Measurements from ENCODE around the gene SLC39A11. TPM values are rescaled to one million over a fixed set of nuclear protein-coding genes. Genes with fewer than 3 reads are reported as not detected.

Gene SLC39A11
- total and polyA plus RNA-seq, 2 of the 13 experiments (the other 11 are each of a cell fraction or from before 2014, with no cell fraction given) = 17.2 to 31.5 TPM

DNA sequence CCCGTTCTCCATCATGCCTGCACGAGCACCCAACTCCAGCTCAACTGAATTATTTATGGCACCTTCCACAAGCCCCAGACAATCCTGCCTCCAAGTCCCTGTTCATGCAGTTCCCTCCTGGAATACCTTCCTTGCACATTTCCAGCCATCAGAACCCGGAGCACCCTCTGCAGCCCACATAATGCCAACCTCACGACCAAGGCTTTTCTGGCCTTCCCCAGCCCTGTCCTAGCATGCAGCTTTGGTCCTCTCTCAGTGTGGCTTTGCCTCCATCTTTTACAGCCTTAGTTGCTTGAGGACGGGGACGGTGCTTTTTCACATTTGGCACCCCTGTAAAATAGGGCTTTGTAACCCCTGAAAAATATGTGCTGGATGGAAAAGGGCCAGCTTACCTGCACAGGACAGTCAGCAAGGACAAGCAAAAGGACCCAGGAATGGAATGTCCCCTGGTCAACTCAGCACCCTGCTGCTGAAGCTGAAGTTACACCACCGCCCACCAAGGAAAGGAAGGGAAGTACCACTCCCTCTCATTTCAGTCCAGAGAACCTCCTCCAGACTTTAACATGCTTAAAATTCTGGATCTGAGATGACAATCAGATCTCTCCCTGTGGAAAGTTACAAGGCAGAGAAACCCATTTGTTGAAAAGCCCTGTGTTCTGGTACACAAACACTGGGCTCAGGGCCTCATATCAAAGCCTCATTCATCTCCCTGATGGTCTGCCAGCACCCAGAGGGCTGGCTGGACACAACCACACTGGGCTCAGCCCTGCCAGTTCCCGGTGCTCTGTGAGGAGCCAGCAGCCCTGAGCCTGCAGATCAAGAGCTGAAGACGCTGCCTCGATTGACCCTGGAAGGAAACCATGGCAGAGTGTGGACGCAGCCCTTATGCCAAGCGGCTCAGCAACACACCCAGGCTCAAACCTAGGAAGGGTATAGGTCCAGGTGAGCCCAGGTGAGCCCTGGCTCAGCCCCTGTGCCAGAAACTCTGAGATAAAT, 2.9 kb downstream of the SLC39A11 start (continued):
- TF ChIP-seq, protein P1, sequence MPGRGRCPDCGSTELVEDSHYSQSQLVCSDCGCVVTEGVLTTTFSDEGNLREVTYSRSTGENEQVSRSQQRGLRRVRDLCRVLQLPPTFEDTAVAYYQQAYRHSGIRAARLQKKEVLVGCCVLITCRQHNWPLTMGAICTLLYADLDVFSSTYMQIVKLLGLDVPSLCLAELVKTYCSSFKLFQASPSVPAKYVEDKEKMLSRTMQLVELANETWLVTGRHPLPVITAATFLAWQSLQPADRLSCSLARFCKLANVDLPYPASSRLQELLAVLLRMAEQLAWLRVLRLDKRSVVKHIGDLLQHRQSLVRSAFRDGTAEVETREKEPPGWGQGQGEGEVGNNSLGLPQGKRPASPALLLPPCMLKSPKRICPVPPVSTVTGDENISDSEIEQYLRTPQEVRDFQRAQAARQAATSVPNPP (CRISPR knock-in tag; IDR thresholded peaks at IDR 0.05) = no peak
- no peak for TF ChIP-seq ZNF841 (CRISPR knock-in tag; IDR thresholded peaks at IDR 0.05; ENCODE audit: borderline replicate concordance)
- no peak for TF ChIP-seq ATAD3A (CRISPR knock-in tag; IDR thresholded peaks at IDR 0.05)
- no peak for TF ChIP-seq GABPA (IDR thresholded peaks at IDR 0.05; ENCODE audit: low read depth, low read length)
- no peak for TF ChIP-seq GABPA (CRISPR knock-in tag; IDR thresholded peaks at IDR 0.05; ENCODE audit: low read depth)
- peak; percentile 17 for TF ChIP-seq U2AF1 (optimal IDR thresholded peaks at IDR 0.05; ENCODE audit: low read depth, low read length)
- TF ChIP-seq ZNF3 (CRISPR knock-in tag; IDR thresholded peaks at IDR 0.05) = no peak
- TF ChIP-seq, protein P2, sequence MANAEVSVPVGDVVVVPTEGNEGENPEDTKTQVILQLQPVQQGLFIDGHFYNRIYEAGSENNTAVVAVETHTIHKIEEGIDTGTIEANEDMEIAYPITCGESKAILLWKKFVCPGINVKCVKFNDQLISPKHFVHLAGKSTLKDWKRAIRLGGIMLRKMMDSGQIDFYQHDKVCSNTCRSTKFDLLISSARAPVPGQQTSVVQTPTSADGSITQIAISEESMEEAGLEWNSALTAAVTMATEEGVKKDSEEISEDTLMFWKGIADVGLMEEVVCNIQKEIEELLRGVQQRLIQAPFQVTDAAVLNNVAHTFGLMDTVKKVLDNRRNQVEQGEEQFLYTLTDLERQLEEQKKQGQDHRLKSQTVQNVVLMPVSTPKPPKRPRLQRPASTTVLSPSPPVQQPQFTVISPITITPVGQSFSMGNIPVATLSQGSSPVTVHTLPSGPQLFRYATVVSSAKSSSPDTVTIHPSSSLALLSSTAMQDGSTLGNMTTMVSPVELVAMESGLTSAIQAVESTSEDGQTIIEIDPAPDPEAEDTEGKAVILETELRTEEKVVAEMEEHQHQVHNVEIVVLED (CRISPR knock-in tag; IDR thresholded peaks at IDR 0.05; ENCODE audit: borderline replicate concordance) = 0 out of 2 replicates have a peak, but pooled peaks have one; percentile 14
- TF ChIP-seq, protein P3, sequence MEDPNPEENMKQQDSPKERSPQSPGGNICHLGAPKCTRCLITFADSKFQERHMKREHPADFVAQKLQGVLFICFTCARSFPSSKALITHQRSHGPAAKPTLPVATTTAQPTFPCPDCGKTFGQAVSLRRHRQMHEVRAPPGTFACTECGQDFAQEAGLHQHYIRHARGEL (CRISPR knock-in tag; IDR thresholded peaks at IDR 0.05) = no peak
- TF ChIP-seq, protein P4, sequence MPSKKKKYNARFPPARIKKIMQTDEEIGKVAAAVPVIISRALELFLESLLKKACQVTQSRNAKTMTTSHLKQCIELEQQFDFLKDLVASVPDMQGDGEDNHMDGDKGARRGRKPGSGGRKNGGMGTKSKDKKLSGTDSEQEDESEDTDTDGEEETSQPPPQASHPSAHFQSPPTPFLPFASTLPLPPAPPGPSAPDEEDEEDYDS (CRISPR knock-in tag; IDR thresholded peaks at IDR 0.05) = no peak
- TF ChIP-seq, protein P5, sequence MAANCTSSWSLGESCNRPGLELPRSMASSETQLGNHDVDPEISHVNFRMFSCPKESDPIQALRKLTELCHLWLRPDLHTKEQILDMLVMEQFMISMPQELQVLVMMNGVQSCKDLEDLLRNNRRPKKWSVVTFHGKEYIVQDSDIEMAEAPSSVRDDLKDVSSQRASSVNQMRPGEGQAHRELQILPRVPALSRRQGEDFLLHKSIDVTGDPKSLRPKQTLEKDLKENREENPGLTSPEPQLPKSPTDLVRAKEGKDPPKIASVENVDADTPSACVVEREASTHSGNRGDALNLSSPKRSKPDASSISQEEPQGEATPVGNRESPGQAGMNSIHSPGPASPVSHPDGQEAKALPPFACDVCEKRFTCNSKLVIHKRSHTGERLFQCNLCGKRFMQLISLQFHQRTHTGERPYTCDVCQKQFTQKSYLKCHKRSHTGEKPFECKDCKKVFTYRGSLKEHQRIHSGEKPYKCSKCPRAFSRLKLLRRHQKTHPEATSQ (CRISPR knock-in tag; IDR thresholded peaks at IDR 0.05; ENCODE audit: borderline replicate concordance) = no peak; the same call in 1 of the 2 replicates
- TF ChIP-seq, protein P6, sequence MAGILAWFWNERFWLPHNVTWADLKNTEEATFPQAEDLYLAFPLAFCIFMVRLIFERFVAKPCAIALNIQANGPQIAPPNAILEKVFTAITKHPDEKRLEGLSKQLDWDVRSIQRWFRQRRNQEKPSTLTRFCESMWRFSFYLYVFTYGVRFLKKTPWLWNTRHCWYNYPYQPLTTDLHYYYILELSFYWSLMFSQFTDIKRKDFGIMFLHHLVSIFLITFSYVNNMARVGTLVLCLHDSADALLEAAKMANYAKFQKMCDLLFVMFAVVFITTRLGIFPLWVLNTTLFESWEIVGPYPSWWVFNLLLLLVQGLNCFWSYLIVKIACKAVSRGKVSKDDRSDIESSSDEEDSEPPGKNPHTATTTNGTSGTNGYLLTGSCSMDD (CRISPR knock-in tag; IDR thresholded peaks at IDR 0.05) = no peak
- TF ChIP-seq ZNF550 (CRISPR knock-in tag; IDR thresholded peaks at IDR 0.05; ENCODE audit: borderline replicate concordance) = no peak
- TF ChIP-seq ZSCAN30 (CRISPR knock-in tag; IDR thresholded peaks at IDR 0.05) = no peak
- TF ChIP-seq ZNF607 (CRISPR knock-in tag; IDR thresholded peaks at IDR 0.05; ENCODE audit: borderline replicate concordance) = no peak
- TF ChIP-seq, protein P7, sequence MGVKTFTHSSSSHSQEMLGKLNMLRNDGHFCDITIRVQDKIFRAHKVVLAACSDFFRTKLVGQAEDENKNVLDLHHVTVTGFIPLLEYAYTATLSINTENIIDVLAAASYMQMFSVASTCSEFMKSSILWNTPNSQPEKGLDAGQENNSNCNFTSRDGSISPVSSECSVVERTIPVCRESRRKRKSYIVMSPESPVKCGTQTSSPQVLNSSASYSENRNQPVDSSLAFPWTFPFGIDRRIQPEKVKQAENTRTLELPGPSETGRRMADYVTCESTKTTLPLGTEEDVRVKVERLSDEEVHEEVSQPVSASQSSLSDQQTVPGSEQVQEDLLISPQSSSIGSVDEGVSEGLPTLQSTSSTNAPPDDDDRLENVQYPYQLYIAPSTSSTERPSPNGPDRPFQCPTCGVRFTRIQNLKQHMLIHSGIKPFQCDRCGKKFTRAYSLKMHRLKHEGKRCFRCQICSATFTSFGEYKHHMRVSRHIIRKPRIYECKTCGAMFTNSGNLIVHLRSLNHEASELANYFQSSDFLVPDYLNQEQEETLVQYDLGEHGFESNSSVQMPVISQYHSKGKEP (CRISPR knock-in tag; IDR thresholded peaks at IDR 0.05) = peak; percentile 31; the same call in 1 of the 2 replicates
- TF ChIP-seq, protein P8, sequence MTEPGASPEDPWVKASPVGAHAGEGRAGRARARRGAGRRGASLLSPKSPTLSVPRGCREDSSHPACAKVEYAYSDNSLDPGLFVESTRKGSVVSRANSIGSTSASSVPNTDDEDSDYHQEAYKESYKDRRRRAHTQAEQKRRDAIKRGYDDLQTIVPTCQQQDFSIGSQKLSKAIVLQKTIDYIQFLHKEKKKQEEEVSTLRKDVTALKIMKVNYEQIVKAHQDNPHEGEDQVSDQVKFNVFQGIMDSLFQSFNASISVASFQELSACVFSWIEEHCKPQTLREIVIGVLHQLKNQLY (CRISPR knock-in tag; IDR thresholded peaks at IDR 0.05) = no peak
- TF ChIP-seq ZKSCAN1 (IDR thresholded peaks at IDR 0.05; ENCODE audit: low read length) = no peak
- TF ChIP-seq JUNB (CRISPR knock-in tag; IDR thresholded peaks at IDR 0.05; ENCODE audit: borderline replicate concordance) = 0 out of 2 replicates have a peak, but pooled peaks have one; percentile 34
- no peak for TF ChIP-seq ZNF263 (CRISPR knock-in tag; IDR thresholded peaks at IDR 0.05)
- no peak for TF ChIP-seq CHD2 (IDR thresholded peaks at IDR 0.05; ENCODE audit: low read depth, low read length)

All from HepG2 (cell line).